A673 (cell line): Measurements from ENCODE around the gene KCNIP1.

Experiments
- EZH2 ChIP-seq: fragments of 200-600 bp; sonication (generic); IDR thresholded peaks from 2 replicates; pipeline ENCODE4 v1.6.1; 2017; ENCODE audit warnings: borderline replicate concordance, low read depth, mild to moderate bottlenecking, mixed read lengths, antibody characterized with exemption, low read length; ENCODE audit not compliant: poor library complexity, severe bottlenecking
- TF ChIP-seq, protein P1 (sequence below): fragments of 300-800, 200-600 bp; sonication (generic); conservative IDR thresholded peaks from 2 replicates; pipeline ENCODE4 v1.5.1; 2017; ENCODE audit warnings: low read depth, mild to moderate bottlenecking, antibody characterized with exemption, low read length, moderate library complexity, mixed read lengths

DNA sequence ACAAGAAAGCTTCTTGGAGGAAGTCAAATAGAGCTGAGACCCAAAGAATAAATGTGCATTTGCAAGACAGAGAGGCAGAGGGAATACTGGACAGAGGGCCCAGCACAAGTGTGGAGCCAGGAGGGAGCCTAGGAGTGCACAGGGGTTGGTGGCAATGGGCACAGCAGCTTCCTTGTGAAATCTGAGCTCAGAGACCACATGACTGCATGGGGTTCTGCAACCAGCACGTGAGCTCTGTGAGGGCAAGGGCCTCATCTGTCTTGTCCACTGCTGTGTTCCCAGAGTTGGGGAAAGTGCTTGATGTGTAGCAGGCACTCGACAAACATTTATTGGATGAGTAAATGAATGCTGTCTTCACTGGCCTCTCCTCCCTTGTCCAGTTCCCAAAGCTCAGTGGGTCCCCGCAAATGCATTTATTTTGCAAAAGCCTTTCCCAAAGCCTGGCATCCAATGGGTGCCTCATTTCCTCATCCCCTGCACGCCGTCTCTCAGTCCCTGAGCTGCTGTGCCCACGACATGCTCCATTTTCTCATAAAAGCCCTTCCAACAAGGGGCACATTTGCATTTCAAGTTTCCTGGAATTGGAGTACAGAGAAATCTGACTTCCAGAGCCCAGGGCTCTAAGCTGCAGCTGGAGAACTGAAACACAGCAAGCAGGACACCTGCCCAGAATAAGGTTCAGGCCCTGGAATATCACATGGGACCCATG, 58.5 kb downstream of the KCNIP1 start:
- TF ChIP-seq, protein P1, sequence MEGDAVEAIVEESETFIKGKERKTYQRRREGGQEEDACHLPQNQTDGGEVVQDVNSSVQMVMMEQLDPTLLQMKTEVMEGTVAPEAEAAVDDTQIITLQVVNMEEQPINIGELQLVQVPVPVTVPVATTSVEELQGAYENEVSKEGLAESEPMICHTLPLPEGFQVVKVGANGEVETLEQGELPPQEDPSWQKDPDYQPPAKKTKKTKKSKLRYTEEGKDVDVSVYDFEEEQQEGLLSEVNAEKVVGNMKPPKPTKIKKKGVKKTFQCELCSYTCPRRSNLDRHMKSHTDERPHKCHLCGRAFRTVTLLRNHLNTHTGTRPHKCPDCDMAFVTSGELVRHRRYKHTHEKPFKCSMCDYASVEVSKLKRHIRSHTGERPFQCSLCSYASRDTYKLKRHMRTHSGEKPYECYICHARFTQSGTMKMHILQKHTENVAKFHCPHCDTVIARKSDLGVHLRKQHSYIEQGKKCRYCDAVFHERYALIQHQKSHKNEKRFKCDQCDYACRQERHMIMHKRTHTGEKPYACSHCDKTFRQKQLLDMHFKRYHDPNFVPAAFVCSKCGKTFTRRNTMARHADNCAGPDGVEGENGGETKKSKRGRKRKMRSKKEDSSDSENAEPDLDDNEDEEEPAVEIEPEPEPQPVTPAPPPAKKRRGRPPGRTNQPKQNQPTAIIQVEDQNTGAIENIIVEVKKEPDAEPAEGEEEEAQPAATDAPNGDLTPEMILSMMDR: no peak
- TF ChIP-seq EZH2: no peak
